Sigmoid colon (tissue), 7 donors: ENCODE measurements around the gene TSPAN13. TPM values are rescaled to one million over a fixed set of nuclear protein-coding genes. Genes with fewer than 3 reads are reported as not detected.

Experiments
- DNase-seq: peaks from one replicate; pipeline ENCODE4 v3.0.0-alpha.2; 2019
- H3K27ac ChIP-seq, 4 donors: fragments of 200-600 bp; sonication (generic); one replicate each; pipeline ENCODE4 v1.5.1; 2016 to 2019; ENCODE audit warnings: mild to moderate bottlenecking in 1 of 4
- H3K27me3 ChIP-seq, 3 donors: fragments of 200-600 bp; sonication (generic); one replicate each; pipeline ENCODE4 v1.5.1; 2019; ENCODE audit warnings: mild to moderate bottlenecking in 1 of 3
- H3K36me3 ChIP-seq, 4 donors: fragments of 200-600 bp; sonication (generic); one replicate each; pipeline ENCODE4 v1.5.1; 2016 to 2019
- H3K4me1 ChIP-seq, 4 donors: fragments of 200-600 bp; sonication (generic); one replicate each; pipeline ENCODE4 v1.5.1; 2017 to 2019
- H3K4me3 ChIP-seq, 4 donors: fragments of 200-600 bp; sonication (generic); one replicate each; pipeline ENCODE4 v1.5.1; 2017 to 2019; ENCODE audit warnings: mild to moderate bottlenecking in 2 of 4, moderate library complexity in 1 of 4
- H3K9me3 ChIP-seq, 4 donors: fragments of 200-600 bp in 3 of 4; sonication (generic) in 3 of 4; one replicate each; pipeline versions ENCODE4 v1.5.1 to v1.6.1; 2013 to 2019
- CTCF ChIP-seq, 4 experiments: fragments of 450-650 bp in 3 of 4; fragments of 200-600 bp in 1 of 4; IDR thresholded peaks; one replicate each; pipeline ENCODE4 v1.5.1; 2016 to 2019; ENCODE audit warnings: antibody characterized with exemption in 4 of 4, mild to moderate bottlenecking in 3 of 4, moderate library complexity in 2 of 4
- EP300 ChIP-seq, 4 donors: sonication (generic); formaldehyde crosslinking; IDR thresholded peaks; one replicate each; pipeline ENCODE4 v1.6.1; 2017; ENCODE audit warnings: antibody characterized with exemption in 4 of 4
- POLR2A ChIP-seq, 2 donors: fragments of 450-650 bp; IDR thresholded peaks; one replicate each; pipeline ENCODE4 v1.6.1; 2016; ENCODE audit warnings: antibody characterized with exemption in 2 of 2, mild to moderate bottlenecking in 2 of 2, moderate library complexity in 2 of 2
- POLR2AphosphoS5 ChIP-seq, 4 donors: sonication (generic); formaldehyde crosslinking; IDR thresholded peaks; one replicate each; pipeline ENCODE4 v1.6.1; 2017; ENCODE audit warnings: antibody characterized with exemption in 4 of 4
- WGBS, 2 donors: extraction: QIAGEN DNeasy Blood & Tissue Kit; methylation state at CpG; one replicate each; pipeline ENCODE4 v1.1.7; 2013; 5-methylcytosine and 5-hydroxymethylcytosine counted together
- intact Hi-C: fragments of 100-400 bp; cut with DNase I; formaldehyde crosslinking; loops from one replicate; pipeline ENCODE4 v1.15.1; 2023
- polyA plus RNA-seq, 3 donors: library from polyadenylated mRNA; stranded (reverse); fragments of 200-250 nt; gene quantifications; one replicate each; pipeline ENCODE4 v1.2.3, GENCODE V29; 2013
- total RNA-seq, 4 donors: library from RNA; depleted of rRNA; stranded (reverse); fragments of >200 nt; gene quantifications; one replicate each; pipeline ENCODE4 v1.1.0, GENCODE V29; 2016
- donor health status: healthy with polysubstance abuse.
- donor health status: Bipolar disorder and iron deficiency.
- donor health status: healthy.

The TSPAN13 gene
- total and polyA plus RNA-seq, 7 donors = 2.2 to 68.5 (median 6.4) TPM

- TF ChIP-seq EP300 (IDR thresholded peaks at IDR 0.05) (no peak), POLR2AphosphoS5 (IDR thresholded peaks at IDR 0.05) (no peak), CTCF (IDR thresholded peaks at IDR 0.05) (no peak), POLR2A (IDR thresholded peaks at IDR 0.05) (no peak)
- no peak for DNase-seq
- H3K27ac ChIP-seq = no peak overlapping the region
- H3K36me3 ChIP-seq = no peaks in the 10 kb centered on the region
- WGBS, 2 donors = 78 to 86% methylated on average over 2 of the region's 2 CpGs
- no peaks in the 10 kb centered on the region for H3K9me3 ChIP-seq
- H3K27me3 ChIP-seq = no peaks in the 10 kb centered on the region
- H3K4me3 ChIP-seq = no peak overlapping the region
- H3K4me1 ChIP-seq = no peaks in the 10 kb centered on the region
- intact Hi-C loops = no loop called here
Observed at GRCh38 chr7:16785846-16786245, 32.3 kb downstream of the TSPAN13 start.

GRCh38 chr7:16786257-16786656 is 32.7 kb downstream of the TSPAN13 start:
- DNase-seq = no peak
- no peaks in the 10 kb centered on the region for H3K36me3 ChIP-seq
- H3K4me1 ChIP-seq = no peaks in the 10 kb centered on the region
- no peak overlapping the region for H3K4me3 ChIP-seq
- TF ChIP-seq POLR2A (IDR thresholded peaks at IDR 0.05) (no peak), EP300 (IDR thresholded peaks at IDR 0.05) (no peak), POLR2AphosphoS5 (IDR thresholded peaks at IDR 0.05) (no peak), CTCF (IDR thresholded peaks at IDR 0.05) (no peak)
- H3K9me3 ChIP-seq = no peaks in the 10 kb centered on the region
- intact Hi-C loops = no loop called here
- no peaks in the 10 kb centered on the region for H3K27me3 ChIP-seq
- WGBS, 2 donors = 25 to 61% methylated on average over 4 of the region's 4 CpGs
- no peak overlapping the region for H3K27ac ChIP-seq

GRCh38 chr7:16787127-16787526 is 33.6 kb downstream of the TSPAN13 start:
- no peak overlapping the region for H3K27ac ChIP-seq
- no peaks in the 10 kb centered on the region for H3K9me3 ChIP-seq
- H3K4me3 ChIP-seq = no peak overlapping the region
- no peaks in the 10 kb centered on the region for H3K27me3 ChIP-seq
- no peaks in the 10 kb centered on the region for H3K4me1 ChIP-seq
- 93% methylated on average over 1 of the region's 1 CpG for WGBS, 2 donors
- TF ChIP-seq CTCF (IDR thresholded peaks at IDR 0.05) (no peak), EP300 (IDR thresholded peaks at IDR 0.05) (no peak), POLR2A (IDR thresholded peaks at IDR 0.05) (no peak), POLR2AphosphoS5 (IDR thresholded peaks at IDR 0.05) (no peak)
- intact Hi-C loops = no loop called here
- no peaks in the 10 kb centered on the region for H3K36me3 ChIP-seq
- DNase-seq = no peak

GRCh38 chr7:16791071-16791470 is 37.5 kb downstream of the TSPAN13 start:
- H3K36me3 ChIP-seq = no peaks in the 10 kb centered on the region
- no peak for DNase-seq
- intact Hi-C loops = no loop called here
- TF ChIP-seq POLR2AphosphoS5 (IDR thresholded peaks at IDR 0.05) = no peak
- no peak for TF ChIP-seq EP300 (IDR thresholded peaks at IDR 0.05)
- no peak for TF ChIP-seq CTCF (IDR thresholded peaks at IDR 0.05)
- no peak for TF ChIP-seq POLR2A (IDR thresholded peaks at IDR 0.05)
- no peaks in the 10 kb centered on the region for H3K9me3 ChIP-seq
- H3K27ac ChIP-seq = no peak overlapping the region
- no peaks in the 10 kb centered on the region for H3K4me1 ChIP-seq
- WGBS, 2 donors = 8 to 53% methylated on average over 1 of the region's 1 CpG
- H3K27me3 ChIP-seq = no peaks in the 10 kb centered on the region
- H3K4me3 ChIP-seq = no peak overlapping the region
